AG09319 (cell line): ENCODE measurements around the gene PAX8.

Experiments used
- DNase-seq: peaks from one replicate; pipeline ENCODE4 v3.0.0-alpha.2; 2010; ENCODE audit warnings: low read depth; ENCODE audit errors: extremely low read depth
- CTCF ChIP-seq: IDR thresholded peaks from 2 replicates; pipeline ENCODE4 v1.5.1; 2011; ENCODE audit warnings: low read depth, mild to moderate bottlenecking, inconsistent platforms, low read length, moderate library complexity

The PAX8 gene

DNA sequence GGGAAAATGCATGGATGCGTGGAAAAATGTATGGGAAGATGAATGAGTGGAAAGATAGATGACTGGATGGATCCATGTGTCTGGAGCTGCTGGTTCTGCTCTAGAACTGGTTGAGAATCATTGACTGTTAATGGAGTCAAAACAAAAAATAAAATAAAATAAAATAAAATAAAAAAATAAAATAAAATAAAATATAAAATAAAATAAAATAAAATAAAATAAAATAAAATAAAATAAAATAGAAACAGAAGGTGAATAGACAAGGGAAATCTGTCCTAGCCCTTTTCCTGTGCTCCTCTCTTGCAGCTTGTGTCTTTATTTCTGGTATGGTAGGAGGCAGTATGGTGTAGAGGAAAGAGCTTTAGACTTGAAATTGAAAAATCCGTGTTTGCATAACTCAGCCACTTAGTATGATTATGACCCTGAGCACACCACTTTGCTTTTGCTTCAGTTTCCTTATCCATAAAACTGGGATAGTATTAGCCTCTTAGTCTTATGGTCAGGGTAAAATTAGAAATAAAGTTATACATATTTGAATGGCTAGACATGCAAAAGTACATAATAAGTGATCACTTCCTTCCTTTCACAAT lies 54.0 kb downstream of the PAX8 start:
- DNase-seq, result no peak
- TF ChIP-seq CTCF, result no peak

- DNase-seq, result no peak
- no peak for TF ChIP-seq CTCF
Observed at GRCh38 chr2:113223813-113224212, 54.9 kb downstream of the PAX8 start.

DNA sequence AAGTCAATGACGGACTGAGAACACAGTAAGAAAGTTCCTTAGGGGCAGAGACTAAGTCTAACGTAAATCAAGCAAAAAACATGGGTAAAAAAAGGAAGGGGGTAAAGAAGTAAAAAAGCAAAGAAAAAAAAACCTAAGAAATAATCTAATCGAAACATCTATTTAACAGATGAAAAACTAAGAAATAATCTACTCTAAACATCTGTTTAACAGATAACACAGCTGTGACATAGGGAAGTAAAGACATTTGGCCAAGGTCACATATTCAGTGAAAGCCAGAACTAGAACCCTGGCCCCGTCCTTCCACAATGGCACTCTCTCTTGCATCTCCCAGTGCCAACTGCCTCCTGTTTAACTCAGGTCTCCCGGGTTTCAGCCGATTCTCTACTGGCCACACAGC lies 56.9 kb downstream of the PAX8 start:
- no peak for DNase-seq
- no peak for TF ChIP-seq CTCF

DNA sequence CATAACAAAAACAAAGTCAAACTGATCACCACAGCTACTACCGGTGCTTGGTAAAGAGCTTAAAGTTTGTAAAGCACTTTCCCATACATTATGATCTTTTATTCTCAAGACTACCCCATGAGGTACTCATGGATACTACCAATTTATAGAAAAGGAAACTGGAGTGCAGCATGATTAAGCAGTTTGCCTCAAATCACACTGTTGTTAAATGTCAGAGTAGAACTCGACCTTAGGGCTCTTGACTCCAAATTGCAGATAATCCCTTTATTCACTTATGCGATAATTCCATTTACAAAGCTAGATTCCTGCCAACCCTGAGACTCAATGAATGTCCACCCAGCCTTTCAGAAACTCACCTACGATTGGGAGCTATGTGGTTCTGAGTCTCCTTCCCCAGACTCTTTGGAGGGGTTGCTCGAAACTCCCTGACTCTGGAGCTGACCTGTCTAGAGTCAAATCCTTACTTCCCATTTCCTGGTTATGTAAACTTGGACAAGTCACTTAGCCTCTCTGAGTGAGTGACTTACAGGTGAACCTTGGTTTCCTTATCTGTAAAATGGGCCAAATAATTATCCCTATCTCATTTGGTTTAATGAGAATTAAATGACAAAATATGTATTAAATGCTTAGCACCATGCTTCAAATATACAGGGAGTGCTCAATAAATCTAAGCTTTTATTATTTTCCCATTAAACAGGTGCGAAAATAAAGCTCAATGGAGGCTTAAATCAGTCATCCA lies 57.6 kb downstream of the PAX8 start:
- no peak for TF ChIP-seq CTCF
- no peak for DNase-seq

GRCh38 chr2:113219889-113220641 lies 58.7 kb downstream of the PAX8 start:
- no peak for DNase-seq
- TF ChIP-seq CTCF, result no peak

DNA sequence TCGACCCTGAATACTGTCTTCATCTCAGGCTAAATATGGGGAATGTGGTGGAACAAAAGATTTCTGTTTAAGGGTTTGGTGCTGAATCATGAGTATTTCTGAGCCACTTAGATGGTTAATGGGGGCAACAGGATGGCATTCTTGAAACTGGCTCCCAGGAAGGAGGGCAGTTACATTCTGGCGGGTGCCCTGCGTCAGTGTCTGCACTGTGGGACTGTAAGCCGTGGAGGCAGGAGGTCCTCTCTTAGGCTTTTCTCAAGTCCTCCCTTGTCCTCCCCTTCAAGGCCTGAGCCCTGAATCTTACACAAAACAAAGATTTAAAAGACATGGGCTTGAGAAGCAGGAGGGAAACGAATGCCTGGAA lies 59.2 kb downstream of the PAX8 start:
- no peak for DNase-seq
- no peak for TF ChIP-seq CTCF

DNA sequence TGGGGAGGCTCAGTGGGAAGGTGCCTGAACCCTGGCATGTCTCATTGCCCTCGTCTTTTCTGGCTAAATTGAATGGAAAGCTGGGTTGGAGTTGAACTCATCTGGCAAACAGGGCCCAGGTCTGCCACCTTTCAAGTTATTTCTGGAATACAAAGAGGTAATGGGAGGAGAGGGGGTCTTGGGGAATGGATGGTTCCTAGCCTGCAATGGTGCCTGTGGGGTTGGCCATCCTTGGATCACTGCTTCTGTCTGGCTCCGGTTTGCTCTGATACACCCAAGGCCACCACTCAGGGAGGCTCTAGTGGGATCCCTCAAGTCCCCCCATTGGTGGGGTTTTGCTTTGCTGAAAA lies 59.7 kb downstream of the PAX8 start:
- DNase-seq, result no peak
- TF ChIP-seq CTCF, result no peak
